Lower leg skin (tissue), 4 donors: ENCODE measurements around the gene LSR. TPM values are rescaled to one million over a fixed set of nuclear protein-coding genes. Genes with fewer than 3 reads are reported as not detected.

ENCODE experiments used
- DNase-seq, 2 donors: peaks; one replicate each; pipeline ENCODE4 v3.0.0-alpha.2; 2019; ENCODE audit warnings: low spot score in 2 of 2
- H3K4me3 ChIP-seq: fragments of 200-600 bp; sonication (generic); 2 replicates; pipeline ENCODE4 v1.5.1; 2017; ENCODE audit warnings: mild to moderate bottlenecking, low read depth; ENCODE audit not compliant: poor library complexity, severe bottlenecking
- POLR2A ChIP-seq, 2 donors: fragments of 450-650 bp; IDR thresholded peaks; one replicate each; pipeline ENCODE4 v1.6.1; 2016 to 2017; ENCODE audit warnings: antibody characterized with exemption in 2 of 2, mild to moderate bottlenecking in 1 of 2, moderate library complexity in 1 of 2
- WGBS, 2 donors: methylation state at CpG; one replicate each; pipeline ENCODE4 v1.1.5; 2018; 5-methylcytosine and 5-hydroxymethylcytosine counted together
- intact Hi-C: fragments of 100-400 bp; cut with DNase I; formaldehyde crosslinking; loops from one replicate; pipeline ENCODE4 v1.15.0; 2023; ENCODE audit warnings: low total_unique reads
- total RNA-seq, 4 donors: library from RNA; depleted of rRNA; stranded (reverse); fragments of >200 nt; gene quantifications; one replicate each; pipeline ENCODE4 v1.1.0, GENCODE V29; 2016
- TF ChIP-seq, protein P1 (sequence below), 3 donors: fragments of 450-650 bp; IDR thresholded peaks; one replicate each; pipeline ENCODE4 v1.5.1; 2016; ENCODE audit warnings: antibody characterized with exemption in 3 of 3, mild to moderate bottlenecking in 3 of 3, moderate library complexity in 2 of 3

Gene LSR
- total RNA-seq, 4 donors from 2014 or later = 79.0 to 115 (median 84.5) TPM

DNA sequence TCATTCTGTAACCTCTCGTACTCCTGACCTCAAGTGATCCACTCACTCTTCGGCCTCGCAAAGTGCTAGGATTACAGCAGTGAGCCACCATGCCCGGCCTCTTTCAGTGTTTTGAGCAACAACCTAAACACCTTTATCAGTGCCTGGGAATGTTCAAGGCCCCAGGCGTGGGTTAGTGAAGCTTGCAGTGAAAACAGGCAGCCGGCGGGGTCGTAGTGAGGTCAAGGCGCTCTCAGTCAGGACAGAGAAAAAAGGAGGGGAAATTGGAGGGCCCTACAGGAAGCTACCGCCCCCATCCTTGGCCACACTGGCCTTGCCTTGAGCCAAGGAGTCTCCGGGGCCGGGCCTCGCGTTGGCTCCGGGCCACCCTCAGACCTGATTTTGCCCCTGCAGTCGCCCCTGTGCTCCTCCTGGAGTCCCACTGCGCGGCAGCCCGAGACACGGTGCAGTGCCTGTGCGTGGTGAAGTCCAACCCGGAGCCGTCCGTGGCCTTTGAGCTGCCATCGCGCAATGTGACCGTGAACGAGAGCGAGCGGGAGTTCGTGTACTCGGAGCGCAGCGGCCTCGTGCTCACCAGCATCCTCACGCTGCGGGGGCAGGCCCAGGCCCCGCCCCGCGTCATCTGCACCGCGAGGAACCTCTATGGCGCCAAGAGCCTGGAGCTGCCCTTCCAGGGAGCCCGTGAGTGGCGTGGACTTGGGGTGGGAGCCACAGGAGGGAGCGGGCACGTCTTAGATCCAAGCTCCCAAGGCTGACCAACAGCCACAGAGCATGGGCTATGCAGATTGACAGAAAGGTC, 60.9 kb downstream of the LSR start:
- TF ChIP-seq, protein P1, sequence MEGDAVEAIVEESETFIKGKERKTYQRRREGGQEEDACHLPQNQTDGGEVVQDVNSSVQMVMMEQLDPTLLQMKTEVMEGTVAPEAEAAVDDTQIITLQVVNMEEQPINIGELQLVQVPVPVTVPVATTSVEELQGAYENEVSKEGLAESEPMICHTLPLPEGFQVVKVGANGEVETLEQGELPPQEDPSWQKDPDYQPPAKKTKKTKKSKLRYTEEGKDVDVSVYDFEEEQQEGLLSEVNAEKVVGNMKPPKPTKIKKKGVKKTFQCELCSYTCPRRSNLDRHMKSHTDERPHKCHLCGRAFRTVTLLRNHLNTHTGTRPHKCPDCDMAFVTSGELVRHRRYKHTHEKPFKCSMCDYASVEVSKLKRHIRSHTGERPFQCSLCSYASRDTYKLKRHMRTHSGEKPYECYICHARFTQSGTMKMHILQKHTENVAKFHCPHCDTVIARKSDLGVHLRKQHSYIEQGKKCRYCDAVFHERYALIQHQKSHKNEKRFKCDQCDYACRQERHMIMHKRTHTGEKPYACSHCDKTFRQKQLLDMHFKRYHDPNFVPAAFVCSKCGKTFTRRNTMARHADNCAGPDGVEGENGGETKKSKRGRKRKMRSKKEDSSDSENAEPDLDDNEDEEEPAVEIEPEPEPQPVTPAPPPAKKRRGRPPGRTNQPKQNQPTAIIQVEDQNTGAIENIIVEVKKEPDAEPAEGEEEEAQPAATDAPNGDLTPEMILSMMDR (IDR thresholded peaks at IDR 0.05) = no peak
- TF ChIP-seq POLR2A (IDR thresholded peaks at IDR 0.05) = no peak
- intact Hi-C loops = no loop called here
- DNase-seq = no peak
- no peak overlapping the region for H3K4me3 ChIP-seq
- WGBS, 2 donors = 81 to 90% methylated on average over 40 to 47 of the region's 47 CpGs

DNA sequence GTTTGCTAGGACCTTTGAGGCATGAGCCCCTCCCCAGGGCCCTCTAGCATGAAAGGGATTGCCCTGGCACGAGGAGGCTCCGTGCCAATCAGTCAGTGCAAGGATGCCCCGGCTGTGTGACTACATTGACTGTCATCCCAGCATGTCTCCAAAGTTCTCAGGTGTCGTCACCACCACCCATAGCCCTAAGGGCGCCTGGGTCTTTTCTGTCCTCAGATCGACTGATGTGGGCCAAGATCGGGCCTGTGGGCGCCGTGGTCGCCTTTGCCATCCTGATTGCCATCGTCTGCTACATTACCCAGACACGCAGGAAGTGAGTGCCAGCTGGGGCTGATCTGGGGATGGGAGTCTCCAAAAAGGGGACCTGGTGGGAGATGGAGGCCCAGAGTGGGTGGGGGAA, 61.5 kb downstream of the LSR start:
- intact Hi-C loops = no loop called here
- DNase-seq = no peak
- WGBS, 2 donors = 79 to 82% methylated on average over 12 of the region's 12 CpGs
- TF ChIP-seq, protein P1 (IDR thresholded peaks at IDR 0.05) = no peak
- TF ChIP-seq POLR2A (IDR thresholded peaks at IDR 0.05) = no peak
- H3K4me3 ChIP-seq = no peak overlapping the region

DNA sequence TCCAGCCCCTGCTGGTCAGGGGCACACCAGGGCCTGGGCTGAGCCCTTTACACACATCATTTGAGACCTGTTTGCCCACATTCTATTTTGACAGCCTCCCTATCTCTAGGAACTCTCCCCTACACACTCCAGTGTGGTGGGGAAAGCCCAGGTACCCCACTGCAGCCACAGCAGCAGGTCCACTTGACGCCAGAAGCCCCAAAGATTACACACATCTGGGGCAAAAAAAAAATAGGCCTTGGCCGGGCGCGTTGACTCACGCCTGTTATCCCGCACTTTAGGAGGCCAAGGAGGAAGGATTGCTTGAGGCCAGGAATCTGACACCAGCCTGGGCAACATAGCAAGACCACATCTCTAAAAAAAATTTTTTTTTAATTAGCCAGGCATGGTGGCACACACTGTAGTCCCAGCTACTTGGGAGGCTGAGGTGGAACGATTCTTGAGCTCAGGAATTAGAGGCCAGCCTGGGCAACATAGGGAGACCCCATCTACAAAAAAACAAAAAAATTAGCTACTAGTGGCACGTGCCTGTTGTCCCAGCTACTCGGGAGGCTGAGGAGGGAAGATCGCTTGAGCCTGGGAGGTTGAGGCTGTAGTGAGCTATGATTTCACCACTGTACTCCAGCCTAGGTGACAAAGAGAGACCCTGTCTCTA, 62.1 kb downstream of the LSR start:
- WGBS, 2 donors = 87 to 93% methylated on average over 10 of the region's 10 CpGs
- no peak for TF ChIP-seq POLR2A (IDR thresholded peaks at IDR 0.05)
- TF ChIP-seq, protein P1 (IDR thresholded peaks at IDR 0.05) = no peak
- intact Hi-C loops = no loop called here
- DNase-seq = no peak
- H3K4me3 ChIP-seq = no peak overlapping the region

DNA sequence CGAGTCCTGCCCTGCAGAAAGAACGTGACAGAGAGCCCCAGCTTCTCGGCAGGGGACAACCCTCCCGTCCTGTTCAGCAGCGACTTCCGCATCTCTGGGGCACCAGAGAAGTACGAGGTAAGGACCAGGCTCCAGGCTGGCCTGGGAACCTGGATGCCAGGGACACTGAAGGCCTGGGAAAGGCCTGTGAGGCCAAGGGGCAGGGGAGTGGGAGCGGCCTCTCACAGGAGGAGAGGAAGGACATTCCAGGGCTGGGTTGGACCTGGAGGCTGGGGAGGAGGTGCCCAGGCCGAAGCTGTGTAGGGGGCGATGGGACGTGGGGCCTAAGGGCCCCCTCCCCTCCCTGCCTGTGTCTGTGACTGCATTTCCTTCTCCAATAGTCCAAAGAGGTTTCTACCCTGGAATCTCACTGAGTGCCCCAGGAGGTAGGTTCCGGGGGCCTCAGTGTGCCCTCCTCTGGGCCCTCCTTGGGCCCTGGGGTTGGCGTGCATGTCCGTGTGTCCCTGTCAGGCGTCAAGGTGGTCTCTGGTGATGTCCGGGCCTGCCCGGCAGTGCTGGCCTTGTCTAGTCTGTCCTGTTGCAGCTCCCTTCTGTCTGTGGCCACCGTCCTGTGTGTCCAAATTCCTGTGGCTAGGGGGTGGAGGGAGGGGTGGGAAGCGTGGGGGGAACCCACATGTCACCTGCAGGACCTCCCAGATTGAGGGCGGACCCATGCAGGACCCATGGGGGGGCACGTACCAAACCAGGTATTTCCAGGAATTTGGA, 63.3 kb downstream of the LSR start:
- 86 to 93% methylated on average over 18 of the region's 21 CpGs for WGBS, 2 donors
- DNase-seq = no peak
- H3K4me3 ChIP-seq = no peak overlapping the region
- TF ChIP-seq POLR2A (IDR thresholded peaks at IDR 0.05) = no peak
- TF ChIP-seq, protein P1 (IDR thresholded peaks at IDR 0.05) = no peak
- intact Hi-C loops = no loop called here

DNA sequence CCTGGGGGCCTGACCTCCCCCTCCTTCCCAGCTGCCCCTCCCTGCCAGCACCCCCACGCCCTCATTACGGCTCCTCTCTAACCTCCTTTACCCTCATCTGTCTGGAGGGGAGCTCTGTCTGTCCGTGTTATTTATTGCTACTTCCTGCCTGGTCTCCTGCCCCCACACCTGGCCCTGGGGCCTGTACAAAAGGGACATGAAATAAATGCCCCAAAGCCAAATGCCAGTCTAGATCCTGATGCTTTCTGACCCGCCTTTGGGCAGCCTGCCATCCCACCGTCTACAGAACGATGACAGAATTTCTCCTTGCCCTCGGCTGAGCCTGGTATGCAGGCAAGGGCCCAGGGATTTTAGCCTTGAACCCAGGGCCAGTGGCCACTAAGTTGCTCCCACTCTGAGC, 64.8 kb downstream of the LSR start:
- WGBS, 2 donors = 28 to 31% methylated on average over 7 of the region's 7 CpGs
- TF ChIP-seq POLR2A (IDR thresholded peaks at IDR 0.05) = no peak
- TF ChIP-seq, protein P1 (IDR thresholded peaks at IDR 0.05) = no peak
- intact Hi-C loops = no loop called here
- no peak for DNase-seq
- no peak overlapping the region for H3K4me3 ChIP-seq
